Stimulated activated naive CD4-positive, alpha-beta T cell (primary cell): Measurements from ENCODE around the gene CD2AP.
A peak's percentile ranks its signal among the peaks of the same experiment; 100 is the strongest.
"Not testable (repeated sequence)": the region's sequence is repeated elsewhere in the genome, so short reads cannot be mapped to it uniquely, and the experiment has no call there.

Experiments used
- DNase-seq, 6 experiments: peaks; one replicate each; lab custom pipeline; 2025; lab: John Stamatoyannopoulos, UW

The CD2AP gene

GRCh38 chr6:47457370-47457769, 20.2 kb upstream of the CD2AP start:
- no peak for DNase-seq

DNA sequence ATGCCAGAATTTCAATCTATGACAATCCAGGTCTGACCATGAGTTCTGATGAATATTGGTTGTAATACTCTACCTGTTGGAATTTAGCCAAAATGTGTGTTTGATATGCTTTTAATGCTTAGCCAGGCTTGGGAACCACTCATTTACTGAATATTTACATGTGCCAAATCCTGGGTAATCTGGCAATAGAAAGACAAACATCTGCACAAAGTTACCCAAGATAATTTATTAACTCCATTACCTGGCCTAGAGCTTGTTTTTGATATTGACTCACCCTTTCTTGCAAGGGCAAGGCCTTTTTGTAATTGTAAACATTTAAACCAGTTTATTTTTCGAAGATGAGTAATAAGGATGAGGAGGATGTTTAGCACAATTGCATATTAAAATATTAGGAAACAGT, 13.5 kb upstream of the CD2AP start:
- no peak for DNase-seq

DNA sequence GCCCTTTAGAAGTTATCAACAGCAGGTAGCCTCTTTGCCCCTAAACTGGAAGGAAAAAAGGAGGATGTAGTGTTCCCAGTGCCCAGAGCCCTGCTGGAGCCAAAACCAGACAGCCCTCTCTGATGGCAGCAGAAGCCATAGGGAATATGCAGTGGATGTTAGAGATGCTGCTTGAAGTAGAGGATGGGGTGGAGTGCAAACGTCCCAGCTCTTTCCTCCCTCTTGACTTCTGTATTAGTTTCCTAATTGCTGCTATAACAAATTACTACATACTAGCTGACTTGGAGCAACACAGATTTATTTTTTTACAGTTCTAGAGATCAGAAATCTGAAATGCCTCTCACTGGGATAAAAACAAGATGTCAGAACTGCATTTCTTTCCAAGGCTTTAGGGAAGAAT, 12.5 kb upstream of the CD2AP start:
- DNase-seq: no peak

DNA sequence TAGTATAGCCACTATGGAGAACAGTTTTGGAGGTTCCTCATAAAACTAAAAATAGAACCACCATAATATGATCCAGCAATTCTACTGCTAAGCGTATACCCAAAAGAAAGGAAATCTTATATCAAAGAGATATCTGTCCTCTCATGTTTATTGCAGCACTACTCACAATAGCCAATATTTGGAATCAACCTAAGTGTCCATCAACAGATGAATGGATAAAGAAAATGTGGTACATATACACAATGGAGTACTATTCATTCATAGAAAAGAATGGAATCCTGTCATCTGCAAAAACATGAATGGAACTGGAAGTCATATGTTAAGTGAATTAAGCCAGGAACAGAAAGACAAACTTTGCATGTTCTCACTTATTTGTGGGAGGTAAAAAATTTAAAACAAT, 5.7 kb upstream of the CD2AP start:
- DNase-seq: no peak

GRCh38 chr6:47473791-47474346, 3.7 kb upstream of the CD2AP start:
- no peak for DNase-seq

DNA sequence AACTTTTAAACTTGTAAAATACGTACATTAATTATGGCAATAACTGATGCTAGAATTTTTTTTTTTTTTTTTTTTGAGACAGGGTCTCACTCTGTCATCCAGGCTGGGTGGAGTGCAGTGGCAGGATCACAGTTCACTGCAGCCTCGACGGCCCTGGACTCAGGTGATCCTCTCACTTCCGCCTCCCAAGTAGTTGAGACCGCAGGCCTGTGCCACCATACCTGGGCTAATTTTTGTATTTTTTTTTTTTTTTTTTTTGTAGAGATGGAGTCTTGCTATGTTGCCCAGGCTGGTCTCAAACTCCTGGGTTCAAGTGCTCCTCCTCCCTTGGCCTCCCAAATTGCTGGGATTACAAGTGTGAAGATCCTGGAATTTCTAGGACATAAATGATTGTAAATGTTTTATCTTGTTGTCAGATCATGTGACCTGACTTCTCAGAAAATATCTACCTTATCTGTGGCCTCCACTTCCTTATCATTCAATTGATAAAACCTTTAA, 2.2 kb upstream of the CD2AP start:
- DNase-seq: no peak

DNA sequence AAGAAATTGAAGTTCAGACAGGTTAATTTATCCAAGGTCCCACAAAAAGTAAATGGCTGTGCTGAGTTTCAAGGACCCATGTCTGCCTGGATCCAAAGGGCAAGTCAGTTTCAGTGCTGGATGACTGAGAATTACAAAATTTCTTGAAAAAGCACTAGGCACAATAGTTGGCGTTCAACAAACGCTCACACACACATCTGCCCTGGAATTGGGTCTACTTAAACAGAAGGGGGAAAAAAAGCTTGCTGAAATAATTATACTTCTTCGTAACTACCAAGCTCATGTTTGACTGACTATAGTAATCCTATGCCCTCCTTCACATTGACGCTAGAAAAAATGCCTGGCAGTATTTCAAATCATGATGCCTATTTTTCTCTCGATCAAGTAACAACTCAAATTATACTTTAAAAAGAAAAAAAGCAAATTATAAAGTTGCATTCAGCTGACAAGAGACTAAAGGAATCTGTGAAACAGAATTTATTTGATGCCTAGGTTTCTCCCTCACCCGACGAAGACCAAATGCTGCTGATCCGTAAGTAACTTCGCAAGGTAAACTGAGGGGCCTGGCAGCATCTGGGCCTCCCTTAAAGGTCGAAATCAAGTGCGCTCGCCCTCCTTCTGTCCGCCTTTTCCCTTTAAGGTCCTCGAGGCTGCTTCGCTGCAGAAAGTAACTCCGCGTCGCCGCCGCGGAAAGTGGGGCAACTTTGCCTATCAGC, 650 bp upstream of the CD2AP start:
- DNase-seq: no peak

- peak in 2 of 6 experiments; percentile 29 to 52 for DNase-seq
Measured at GRCh38 chr6:47478233-47479139, 897 bp downstream of the CD2AP start.

- DNase-seq: peak in 1 of 6 experiments; percentile 22
Measured at GRCh38 chr6:47479140-47479508, 1.5 kb downstream of the CD2AP start.

DNA sequence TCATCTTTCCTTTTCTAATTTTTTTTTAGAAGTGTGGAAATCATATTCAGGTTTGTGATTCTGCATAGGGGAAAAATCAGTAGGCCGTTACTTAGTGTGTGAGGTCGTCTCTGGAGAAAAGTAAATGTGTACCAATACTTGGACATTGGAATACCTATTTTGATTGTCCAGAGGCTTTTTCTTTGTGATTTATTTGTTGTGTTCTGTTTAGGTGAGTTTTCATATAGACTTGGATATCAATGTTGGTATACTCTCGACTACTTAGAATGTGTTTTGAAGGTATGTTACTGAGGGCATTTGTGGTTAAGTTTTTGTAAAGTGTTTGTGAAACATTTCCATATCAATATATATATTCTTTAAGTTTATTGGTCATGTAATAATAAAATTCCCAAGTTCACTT, 2.3 kb downstream of the CD2AP start:
- DNase-seq: no peak

- DNase-seq: not testable (repeated sequence)
Measured at GRCh38 chr6:47481213-47481612, 3.6 kb downstream of the CD2AP start.

GRCh38 chr6:47481806-47482205, 4.2 kb downstream of the CD2AP start:
- DNase-seq: no peak

GRCh38 chr6:47483516-47483852, 5.9 kb downstream of the CD2AP start:
- DNase-seq: no peak

- no peak for DNase-seq
Measured at GRCh38 chr6:47483853-47484546, 6.4 kb downstream of the CD2AP start.

DNA sequence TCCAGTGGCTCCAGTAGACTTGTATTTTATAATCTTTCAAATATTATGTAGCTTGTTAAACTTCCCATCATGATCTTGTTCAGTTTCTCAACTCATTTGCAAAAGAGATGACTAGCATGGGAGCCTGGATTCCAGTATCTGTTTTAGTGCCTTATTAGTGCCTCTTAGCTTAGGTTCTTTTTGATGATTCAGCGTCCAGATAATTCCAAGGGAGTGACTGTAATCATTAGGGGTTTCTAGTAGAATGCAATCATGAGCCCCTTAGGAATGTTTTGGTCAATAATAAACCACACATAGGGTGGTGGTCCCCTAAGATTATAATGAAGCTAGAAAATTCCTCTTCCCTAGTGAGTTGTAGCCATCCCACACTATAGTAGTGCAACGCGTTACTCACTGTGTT, 7.0 kb downstream of the CD2AP start:
- DNase-seq: no peak

GRCh38 chr6:47485083-47485482, 7.5 kb downstream of the CD2AP start:
- DNase-seq: no peak

- no peak for DNase-seq
Measured at GRCh38 chr6:47485491-47486135, 8.0 kb downstream of the CD2AP start.

DNA sequence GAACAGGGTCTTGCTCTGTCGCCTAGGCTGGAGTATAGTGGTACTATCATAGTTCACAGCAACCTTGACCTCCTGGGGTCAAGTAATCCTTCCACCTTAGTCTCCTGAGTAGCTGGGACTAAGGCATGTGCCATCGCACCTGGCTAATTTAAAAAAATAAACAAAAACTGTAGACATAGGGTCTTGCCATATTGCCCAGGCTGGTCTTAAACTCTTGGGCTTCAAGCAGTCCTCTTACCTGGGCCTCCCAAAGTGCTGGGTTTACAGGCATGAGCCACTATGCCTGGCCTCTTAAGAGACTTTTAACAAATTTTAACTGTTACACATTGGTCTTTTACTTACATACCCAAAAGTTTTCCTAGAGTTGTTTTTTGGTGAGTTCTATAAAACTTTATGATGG, 12.4 kb downstream of the CD2AP start:
- DNase-seq: no peak

- no peak for DNase-seq
Measured at GRCh38 chr6:47490676-47491075, 13.1 kb downstream of the CD2AP start.

DNA sequence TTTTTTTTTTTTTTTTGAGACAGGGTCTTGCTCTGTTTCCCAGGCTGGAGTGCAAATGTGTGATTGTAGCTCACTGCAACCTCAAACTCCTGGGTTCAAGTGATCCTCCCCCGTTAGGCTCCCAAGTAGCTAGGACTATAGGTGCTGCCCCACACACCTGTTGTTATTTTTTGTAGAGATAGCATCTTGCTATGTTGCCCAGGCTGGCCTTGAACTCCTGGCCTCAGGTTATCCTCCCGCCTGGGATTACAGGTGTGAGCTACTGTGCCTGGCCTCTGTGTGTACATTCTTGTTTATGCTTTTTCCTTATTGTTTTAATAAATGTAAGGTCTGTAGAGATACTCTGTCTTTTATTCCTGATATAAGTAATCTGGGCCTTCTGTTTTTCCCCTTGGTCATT, 14.8 kb downstream of the CD2AP start:
- no peak for DNase-seq

GRCh38 chr6:47495207-47495606, 17.6 kb downstream of the CD2AP start:
- no peak for DNase-seq
